ENCODE data around the gene TGFA. TPM values are rescaled to one million over a fixed set of nuclear protein-coding genes. Genes with fewer than 3 reads are reported as not detected.

Gene TGFA
- total RNA-seq = 0.73 TPM in 1 of 2 replicates, not detected in the other

GRCh38 chr2:70553584-70554337 lies at the start of gene TGFA:
TGFA (minus strand) TSS chr2:70553826; CDS start chr2:70553767, 59 bp downstream.

Other genes with a start within 250 kb of the TGFA start
- gene ADD2, start 214.4 kb upstream of the TGFA start, total RNA-seq = 0.29 TPM in 1 of 2 replicates, not detected in the other
- not detected in 2 replicates for gene FIGLA, start 236.8 kb upstream of the TGFA start, total RNA-seq

Data from smooth muscle cell of trachea (primary cell).